ENCODE data around the gene MATN1.

MATN1 gene

GRCh38 chr1:30678209-30678608 lies 45.2 kb downstream of the MATN1 start:
- Histone ChIP-seq H3K79me2 (ENCODE audit: insufficient read depth, low read length) (no peaks in the 10 kb centered on the region), H2AFZ (ENCODE audit: low read length) (no peak overlapping the region), H3K9me3 (ENCODE audit: insufficient read depth, low read depth, low read length) (no peaks in the 10 kb centered on the region; the same call in 1 of the 2 replicates), H3K27me3 (ENCODE audit: insufficient read depth, low read length, poor library complexity, severe bottlenecking) (no peaks in the 10 kb centered on the region), H3K4me3 (ENCODE audit: low read length, poor library complexity, severe bottlenecking) (no peak overlapping the region), H3K9ac (ENCODE audit: low read depth, low read length, poor library complexity, severe bottlenecking) (no peak overlapping the region), H3K9me2 (replicated peaks; ENCODE audit: low read depth, low read length) (no peaks in the 10 kb centered on the region), H3K36me3 (ENCODE audit: insufficient read depth, low read length) (no peaks in the 10 kb centered on the region), H3K4me1 (ENCODE audit: insufficient read depth, low read length, poor library complexity, severe bottlenecking) (no peaks in the 10 kb centered on the region), H3F3A (ENCODE audit: low read depth) (no peaks in the 10 kb centered on the region), H3K4me2 (ENCODE audit: low read depth, low read length, poor library complexity, severe bottlenecking) (no peak overlapping the region), H4K20me1 (ENCODE audit: insufficient read depth, low read length, poor library complexity, severe bottlenecking) (no peaks in the 10 kb centered on the region)
- TF ChIP-seq CTCF (conservative IDR thresholded peaks at IDR 0.05; ENCODE audit: low read length) (no peak), EZH2phosphoT487 (IDR thresholded peaks at IDR 0.05; ENCODE audit: borderline replicate concordance) (no peak)

GRCh38 chr1:30677471-30677870 lies 45.9 kb downstream of the MATN1 start:
- H3F3A ChIP-seq (ENCODE audit: low read depth), result no peaks in the 10 kb centered on the region
- H3K4me2 ChIP-seq (ENCODE audit: low read depth, low read length, poor library complexity, severe bottlenecking), result no peak overlapping the region
- no peaks in the 10 kb centered on the region for H3K79me2 ChIP-seq (ENCODE audit: insufficient read depth, low read length)
- H3K4me3 ChIP-seq (ENCODE audit: low read length, poor library complexity, severe bottlenecking), result no peak overlapping the region
- TF ChIP-seq EZH2phosphoT487 (IDR thresholded peaks at IDR 0.05; ENCODE audit: borderline replicate concordance), result no peak
- TF ChIP-seq CTCF (conservative IDR thresholded peaks at IDR 0.05; ENCODE audit: low read length), result no peak
- H3K36me3 ChIP-seq (ENCODE audit: insufficient read depth, low read length), result no peaks in the 10 kb centered on the region
- H3K9ac ChIP-seq (ENCODE audit: low read depth, low read length, poor library complexity, severe bottlenecking), result no peak overlapping the region
- no peaks in the 10 kb centered on the region; the same call in 1 of the 2 replicates for H3K9me3 ChIP-seq (ENCODE audit: insufficient read depth, low read depth, low read length)
- no peaks in the 10 kb centered on the region for H3K9me2 ChIP-seq (replicated peaks; ENCODE audit: low read depth, low read length)
- no peaks in the 10 kb centered on the region for H3K27me3 ChIP-seq (ENCODE audit: insufficient read depth, low read length, poor library complexity, severe bottlenecking)
- H2AFZ ChIP-seq (ENCODE audit: low read length), result no peak overlapping the region
- H4K20me1 ChIP-seq (ENCODE audit: insufficient read depth, low read length, poor library complexity, severe bottlenecking), result no peaks in the 10 kb centered on the region
- no peaks in the 10 kb centered on the region for H3K4me1 ChIP-seq (ENCODE audit: insufficient read depth, low read length, poor library complexity, severe bottlenecking)

GRCh38 chr1:30675761-30676160 lies 47.6 kb downstream of the MATN1 start:
- H3K4me1 ChIP-seq (ENCODE audit: insufficient read depth, low read length, poor library complexity, severe bottlenecking), result no peaks in the 10 kb centered on the region
- no peak overlapping the region for H3K4me2 ChIP-seq (ENCODE audit: low read depth, low read length, poor library complexity, severe bottlenecking)
- H3K36me3 ChIP-seq (ENCODE audit: insufficient read depth, low read length), result no peaks in the 10 kb centered on the region
- no peak overlapping the region for H3K4me3 ChIP-seq (ENCODE audit: low read length, poor library complexity, severe bottlenecking)
- no peak overlapping the region for H2AFZ ChIP-seq (ENCODE audit: low read length)
- no peaks in the 10 kb centered on the region for H3K9me2 ChIP-seq (replicated peaks; ENCODE audit: low read depth, low read length)
- no peak overlapping the region for H3K9ac ChIP-seq (ENCODE audit: low read depth, low read length, poor library complexity, severe bottlenecking)
- no peaks in the 10 kb centered on the region for H3K27me3 ChIP-seq (ENCODE audit: insufficient read depth, low read length, poor library complexity, severe bottlenecking)
- H3F3A ChIP-seq (ENCODE audit: low read depth), result no peaks in the 10 kb centered on the region
- no peaks in the 10 kb centered on the region; the same call in 1 of the 2 replicates for H3K9me3 ChIP-seq (ENCODE audit: insufficient read depth, low read depth, low read length)
- H3K79me2 ChIP-seq (ENCODE audit: insufficient read depth, low read length), result no peaks in the 10 kb centered on the region
- no peak for TF ChIP-seq CTCF (conservative IDR thresholded peaks at IDR 0.05; ENCODE audit: low read length)
- TF ChIP-seq EZH2phosphoT487 (IDR thresholded peaks at IDR 0.05; ENCODE audit: borderline replicate concordance), result no peak
- no peaks in the 10 kb centered on the region for H4K20me1 ChIP-seq (ENCODE audit: insufficient read depth, low read length, poor library complexity, severe bottlenecking)

All from Loucy (cell line).